ENCODE data around the gene XPO4. TPM values are rescaled to one million over a fixed set of nuclear protein-coding genes. Genes with fewer than 3 reads are reported as not detected.
"Not testable (repeated sequence)": the region's sequence is repeated elsewhere in the genome, so short reads cannot be mapped to it uniquely, and the experiment has no call there.

XPO4 gene
- total and polyA plus RNA-seq, 10 of the 15 experiments (the other 5 are each of a cell fraction or from before 2014, with no cell fraction given) = 3.6 to 24.9 (median 18.4) TPM

DNA sequence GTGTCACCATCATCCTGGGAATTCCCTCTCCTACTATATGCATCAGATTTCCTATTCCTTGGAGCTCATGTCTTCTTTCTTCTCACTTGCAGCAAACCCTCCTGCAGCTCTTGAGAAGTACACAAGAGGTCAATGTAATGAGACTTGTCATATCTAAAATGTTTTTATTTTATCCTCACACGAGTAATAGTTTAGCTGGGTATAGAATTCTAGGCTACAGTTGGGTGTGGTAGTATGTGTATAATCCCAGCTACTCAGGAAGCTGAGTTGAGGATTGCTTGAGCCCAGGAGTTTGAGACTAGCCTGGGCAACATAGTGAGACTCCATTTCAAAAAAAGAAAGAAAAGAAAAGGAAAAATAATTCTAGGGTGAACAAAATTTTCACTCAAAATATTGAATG lies 153.2 kb downstream of the XPO4 start:
- TF ChIP-seq, protein P1, sequence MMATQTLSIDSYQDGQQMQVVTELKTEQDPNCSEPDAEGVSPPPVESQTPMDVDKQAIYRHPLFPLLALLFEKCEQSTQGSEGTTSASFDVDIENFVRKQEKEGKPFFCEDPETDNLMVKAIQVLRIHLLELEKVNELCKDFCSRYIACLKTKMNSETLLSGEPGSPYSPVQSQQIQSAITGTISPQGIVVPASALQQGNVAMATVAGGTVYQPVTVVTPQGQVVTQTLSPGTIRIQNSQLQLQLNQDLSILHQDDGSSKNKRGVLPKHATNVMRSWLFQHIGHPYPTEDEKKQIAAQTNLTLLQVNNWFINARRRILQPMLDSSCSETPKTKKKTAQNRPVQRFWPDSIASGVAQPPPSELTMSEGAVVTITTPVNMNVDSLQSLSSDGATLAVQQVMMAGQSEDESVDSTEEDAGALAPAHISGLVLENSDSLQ (IDR thresholded peaks at IDR 0.05) = no peak
- no peak for TF ChIP-seq CREB1 (IDR thresholded peaks at IDR 0.05; ENCODE audit: low read depth)
- TF ChIP-seq RELA (IDR thresholded peaks at IDR 0.05; ENCODE audit: borderline replicate concordance, partially characterized antibody) = no peak
- TF ChIP-seq, protein P2, sequence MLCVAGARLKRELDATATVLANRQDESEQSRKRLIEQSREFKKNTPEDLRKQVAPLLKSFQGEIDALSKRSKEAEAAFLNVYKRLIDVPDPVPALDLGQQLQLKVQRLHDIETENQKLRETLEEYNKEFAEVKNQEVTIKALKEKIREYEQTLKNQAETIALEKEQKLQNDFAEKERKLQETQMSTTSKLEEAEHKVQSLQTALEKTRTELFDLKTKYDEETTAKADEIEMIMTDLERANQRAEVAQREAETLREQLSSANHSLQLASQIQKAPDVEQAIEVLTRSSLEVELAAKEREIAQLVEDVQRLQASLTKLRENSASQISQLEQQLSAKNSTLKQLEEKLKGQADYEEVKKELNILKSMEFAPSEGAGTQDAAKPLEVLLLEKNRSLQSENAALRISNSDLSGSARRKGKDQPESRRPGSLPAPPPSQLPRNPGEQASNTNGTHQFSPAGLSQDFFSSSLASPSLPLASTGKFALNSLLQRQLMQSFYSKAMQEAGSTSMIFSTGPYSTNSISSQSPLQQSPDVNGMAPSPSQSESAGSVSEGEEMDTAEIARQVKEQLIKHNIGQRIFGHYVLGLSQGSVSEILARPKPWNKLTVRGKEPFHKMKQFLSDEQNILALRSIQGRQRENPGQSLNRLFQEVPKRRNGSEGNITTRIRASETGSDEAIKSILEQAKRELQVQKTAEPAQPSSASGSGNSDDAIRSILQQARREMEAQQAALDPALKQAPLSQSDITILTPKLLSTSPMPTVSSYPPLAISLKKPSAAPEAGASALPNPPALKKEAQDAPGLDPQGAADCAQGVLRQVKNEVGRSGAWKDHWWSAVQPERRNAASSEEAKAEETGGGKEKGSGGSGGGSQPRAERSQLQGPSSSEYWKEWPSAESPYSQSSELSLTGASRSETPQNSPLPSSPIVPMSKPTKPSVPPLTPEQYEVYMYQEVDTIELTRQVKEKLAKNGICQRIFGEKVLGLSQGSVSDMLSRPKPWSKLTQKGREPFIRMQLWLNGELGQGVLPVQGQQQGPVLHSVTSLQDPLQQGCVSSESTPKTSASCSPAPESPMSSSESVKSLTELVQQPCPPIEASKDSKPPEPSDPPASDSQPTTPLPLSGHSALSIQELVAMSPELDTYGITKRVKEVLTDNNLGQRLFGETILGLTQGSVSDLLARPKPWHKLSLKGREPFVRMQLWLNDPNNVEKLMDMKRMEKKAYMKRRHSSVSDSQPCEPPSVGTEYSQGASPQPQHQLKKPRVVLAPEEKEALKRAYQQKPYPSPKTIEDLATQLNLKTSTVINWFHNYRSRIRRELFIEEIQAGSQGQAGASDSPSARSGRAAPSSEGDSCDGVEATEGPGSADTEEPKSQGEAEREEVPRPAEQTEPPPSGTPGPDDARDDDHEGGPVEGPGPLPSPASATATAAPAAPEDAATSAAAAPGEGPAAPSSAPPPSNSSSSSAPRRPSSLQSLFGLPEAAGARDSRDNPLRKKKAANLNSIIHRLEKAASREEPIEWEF (IDR thresholded peaks at IDR 0.05; ENCODE audit: insufficient replicate concordance, low read depth, low read length) = no peak
- TF ChIP-seq POU2F2 (IDR thresholded peaks at IDR 0.05; ENCODE audit: borderline replicate concordance, low read depth, low read length) = no peak
- no peak for TF ChIP-seq ZNF384 (IDR thresholded peaks at IDR 0.05; ENCODE audit: borderline replicate concordance, low read depth, low read length)
- no peak for TF ChIP-seq CBX5 (IDR thresholded peaks at IDR 0.05; ENCODE audit: low read depth)
- no peak for TF ChIP-seq ZNF24 (IDR thresholded peaks at IDR 0.05)
- no peak for TF ChIP-seq KDM1A (IDR thresholded peaks at IDR 0.05; ENCODE audit: borderline replicate concordance)
- H3K4me1 ChIP-seq (ENCODE audit: control insufficient read depth, insufficient read depth, low read length) = no peaks in the 10 kb centered on the region
- H3K9me3 ChIP-seq (replicated peaks; ENCODE audit: control insufficient read depth, insufficient read depth, low read length) = peaks cover 3% of the 10 kb centered on the region
- no TSS peak for BruUV-seq (replicated peaks)
- H3K27ac ChIP-seq (ENCODE audit: control insufficient read depth, insufficient read depth) = no peak overlapping the region
- intact Hi-C loops (cut with micrococcal nuclease; ENCODE audit: unreplicated experiment) = no loop called here
- no peak for ATAC-seq
- ChIA-PET CTCF (interaction anchor here (0.6 to 1.2 kb wide), 3 partner anchors 80 to 176 kb away, joined by 3 to 6 read pairs (median 3); no protein-coding TSS in a partner anchor), SMC1A (ENCODE audit: uncharacterized antibody, unreplicated experiment) (no interaction called here), POLR2A (no interaction called here), RAD21 (ENCODE audit: unreplicated experiment) (no interaction called here)
- no peak overlapping the region for H3K9ac ChIP-seq (ENCODE audit: control insufficient read depth, insufficient read depth, low read length)
- no peaks in the 10 kb centered on the region for H4K20me1 ChIP-seq (ENCODE audit: control insufficient read depth, insufficient read depth)
- no peaks in the 10 kb centered on the region for H3K36me3 ChIP-seq (ENCODE audit: control insufficient read depth in 2 of 2, insufficient read depth in 2 of 2, low read length in 1 of 2)
- no peak overlapping the region for H3K4me2 ChIP-seq (ENCODE audit: control insufficient read depth, insufficient read depth)
- no peaks in the 10 kb centered on the region for H3K79me2 ChIP-seq (ENCODE audit: control insufficient read depth, insufficient read depth, low read length)
- WGBS (ENCODE audit: insufficient coverage, insufficient replicate concordance, low lambda C conversion rate, missing lambda C conversion rate) = 88% methylated on average over 1 of the region's 1 CpG
- in situ Hi-C loops (cut with MboI) = no loop called here
- FAIRE-seq = no peak
- H3K27me3 ChIP-seq (replicated peaks in 1 of 2; ENCODE audit: control insufficient read depth in 2 of 2, insufficient read depth in 2 of 2, low read length in 1 of 2) = no peaks in the 10 kb centered on the region
- no peak overlapping the region for H2AFZ ChIP-seq (ENCODE audit: control insufficient read depth, low read depth, low read length)
- H3K4me3 ChIP-seq = no peak overlapping the region
- DNase-seq (ENCODE audit: low read depth, low spot score) = no peak

DNA sequence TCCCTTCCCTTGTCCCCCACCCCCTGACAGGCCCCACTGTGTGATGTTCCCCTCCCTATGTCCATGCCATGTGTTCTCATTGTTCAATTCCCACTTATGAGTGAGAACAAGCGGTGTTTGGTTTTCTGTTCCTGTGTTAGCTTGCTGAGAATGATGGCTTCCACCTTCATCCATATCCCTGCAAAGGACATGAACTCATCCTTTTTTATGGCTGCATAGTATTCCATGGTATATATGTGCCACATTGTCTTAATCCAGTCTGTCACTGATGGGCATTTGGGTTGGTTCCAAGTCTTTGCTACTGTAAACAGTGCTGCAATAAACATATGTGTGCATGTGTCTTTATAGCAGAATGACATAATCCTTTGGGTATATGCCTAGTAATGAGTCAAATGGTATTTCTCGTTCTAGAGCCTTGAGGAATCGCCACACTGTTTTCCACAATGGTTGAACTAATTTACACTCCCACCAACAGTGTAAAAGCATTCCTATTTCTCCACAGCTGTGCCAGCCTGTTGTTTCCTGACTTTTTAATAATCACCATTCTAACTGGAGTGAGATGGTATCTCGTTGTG lies 158.6 kb downstream of the XPO4 start:
- DNase-seq (ENCODE audit: low read depth, low spot score); H3K4me2 ChIP-seq (ENCODE audit: control insufficient read depth, insufficient read depth); H3K27me3 ChIP-seq (replicated peaks in 1 of 2; ENCODE audit: control insufficient read depth in 2 of 2, insufficient read depth in 2 of 2, low read length in 1 of 2); H3K27ac ChIP-seq (ENCODE audit: control insufficient read depth, insufficient read depth); H3K4me3 ChIP-seq; FAIRE-seq; H3K9me3 ChIP-seq (replicated peaks; ENCODE audit: control insufficient read depth, insufficient read depth, low read length); H2AFZ ChIP-seq (ENCODE audit: control insufficient read depth, low read depth, low read length); ATAC-seq; H3K9ac ChIP-seq (ENCODE audit: control insufficient read depth, insufficient read depth, low read length); H3K4me1 ChIP-seq (ENCODE audit: control insufficient read depth, insufficient read depth, low read length); RAD21 ChIA-PET (ENCODE audit: unreplicated experiment); H3K36me3 ChIP-seq (ENCODE audit: control insufficient read depth in 2 of 2, insufficient read depth in 2 of 2, low read length in 1 of 2); H4K20me1 ChIP-seq (ENCODE audit: control insufficient read depth, insufficient read depth); SMC1A ChIA-PET (ENCODE audit: uncharacterized antibody, unreplicated experiment); H3K79me2 ChIP-seq (ENCODE audit: control insufficient read depth, insufficient read depth, low read length); BruUV-seq (replicated peaks); CTCF ChIA-PET; POLR2A ChIA-PET; in situ Hi-C loops (cut with MboI): not testable (repeated sequence)
- intact Hi-C loops (cut with micrococcal nuclease; ENCODE audit: unreplicated experiment) = loop anchor here (1.0 kb wide), 1 partner anchor 25 kb away; no protein-coding TSS in a partner anchor
- WGBS (ENCODE audit: insufficient coverage, insufficient replicate concordance, low lambda C conversion rate, missing lambda C conversion rate) = 97% methylated on average over 4 of the region's 4 CpGs

Measured in GM12878 (cell line).